Activated T-cell treated with anti-CD3 and anti-CD28 coated beads, Interleukin-2, amount 50 U/mL, for 4 hours (primary cell): ENCODE data around the gene MARF1. TPM values are rescaled to one million over a fixed set of nuclear protein-coding genes. Genes with fewer than 3 reads are reported as not detected.

Experiments
- total RNA-seq, 3 donors: library from RNA; stranded (reverse); gene quantifications; one replicate each; pipeline ENCODE4 v1.2.1, GENCODE V29; 2021

The MARF1 gene
- total RNA-seq, 3 donors from 2014 or later = 24.3 to 35.0 (median 34.1) TPM

Other genes with a start within 250 kb of the MARF1 start
- under 1 TPM; 0.11 to 0.40 (median 0.11) TPM for gene MPV17L, start 247.4 kb downstream of the MARF1 start, total RNA-seq
- 10 to 100 TPM; 15.4 to 20.8 (median 19.0) TPM for gene BMERB1, start 208.6 kb downstream of the MARF1 start, total RNA-seq
- gene NDE1, start 7.1 kb upstream of the MARF1 start, total RNA-seq = 10 to 100 TPM; 60.4 to 69.0 (median 60.5) TPM
- under 1 TPM; 0.33 to 0.55 (median 0.33) TPM for gene MYH11, start 213.9 kb upstream of the MARF1 start, total RNA-seq
- gene CEP20, start 245.4 kb upstream of the MARF1 start, total RNA-seq = 10 to 100 TPM; 41.6 to 50.2 (median 44.6) TPM